ENCODE data around the gene BIN1.

The BIN1 gene

DNA sequence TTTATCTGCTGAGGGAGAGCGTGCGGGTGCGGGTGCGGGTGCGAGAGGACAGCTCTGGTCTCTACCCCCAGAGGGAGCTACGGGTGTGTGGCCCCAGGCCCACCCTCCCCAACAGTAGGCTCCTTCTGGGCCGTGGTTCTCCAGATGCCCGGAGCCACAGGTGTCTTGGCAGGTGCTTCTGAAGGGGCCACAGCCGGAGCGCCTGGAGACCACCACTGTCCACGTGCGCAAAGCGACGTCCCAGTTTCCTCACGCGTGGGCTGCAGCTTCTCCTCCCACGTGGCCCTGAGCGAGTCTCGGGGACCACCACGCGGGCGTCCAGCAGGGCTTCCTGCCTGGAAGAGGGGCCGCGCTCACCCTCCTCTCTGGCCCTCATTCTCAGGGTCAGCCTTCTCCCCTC lies 90.6 kb downstream of the BIN1 start:
- no peak for DNase-seq

DNA sequence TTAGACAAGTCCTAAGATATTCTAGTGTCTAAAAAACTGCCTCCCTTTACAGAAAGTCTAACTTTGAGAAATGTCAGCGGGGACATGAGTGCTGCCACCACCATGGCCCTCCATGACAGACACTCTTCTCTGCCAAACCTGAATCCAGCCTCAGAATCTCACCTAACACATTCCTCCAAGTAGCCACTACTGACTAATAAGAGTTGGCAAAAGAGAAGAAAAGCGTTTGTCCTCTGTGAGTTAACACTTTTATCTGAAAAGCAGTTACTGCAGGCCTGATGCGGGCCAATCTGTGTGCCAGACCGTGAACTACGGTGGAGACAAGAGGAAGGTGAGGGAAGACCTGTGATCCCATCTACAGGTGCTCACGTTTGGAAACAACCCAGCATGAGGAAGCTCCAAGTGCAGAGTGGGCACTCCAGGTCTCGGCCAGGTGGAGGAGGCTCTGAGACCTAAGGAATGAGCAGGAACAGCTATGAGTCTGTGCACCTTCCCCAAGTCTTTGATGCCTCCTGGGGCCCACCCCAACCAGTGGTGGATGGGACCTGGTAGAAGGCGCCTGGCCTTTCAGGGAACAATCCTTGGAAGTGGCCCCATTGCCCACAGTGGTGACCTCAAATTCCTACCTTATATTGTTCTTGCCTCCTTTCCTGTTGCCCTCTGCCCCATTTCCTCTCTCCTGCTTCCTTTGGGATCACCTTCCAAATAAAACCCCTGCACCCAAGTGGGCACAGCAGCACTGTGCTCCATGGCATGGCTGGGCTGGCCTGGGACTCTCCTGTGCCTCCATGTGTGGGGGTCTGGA lies 91.6 kb downstream of the BIN1 start:
- no peak for DNase-seq

DNA sequence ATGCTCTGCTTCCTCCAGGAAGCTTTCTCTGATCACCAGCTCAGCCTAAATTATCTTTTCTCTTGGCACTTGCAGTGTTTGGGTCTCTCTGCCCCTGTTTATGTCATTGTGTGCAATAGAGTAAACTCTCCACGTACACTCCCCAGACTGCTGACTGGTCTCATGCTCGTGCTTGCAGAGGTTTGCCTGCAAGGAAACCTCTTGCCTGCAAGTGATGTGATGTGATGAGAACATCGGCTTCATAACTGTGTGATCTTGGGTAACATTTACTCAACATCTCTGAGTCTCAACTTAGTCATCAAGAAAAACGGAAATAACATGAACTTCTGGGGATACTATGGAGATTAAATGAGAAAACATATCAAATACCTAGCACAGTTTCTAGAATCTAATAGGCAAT lies 92.3 kb downstream of the BIN1 start:
- DNase-seq, result no peak

DNA sequence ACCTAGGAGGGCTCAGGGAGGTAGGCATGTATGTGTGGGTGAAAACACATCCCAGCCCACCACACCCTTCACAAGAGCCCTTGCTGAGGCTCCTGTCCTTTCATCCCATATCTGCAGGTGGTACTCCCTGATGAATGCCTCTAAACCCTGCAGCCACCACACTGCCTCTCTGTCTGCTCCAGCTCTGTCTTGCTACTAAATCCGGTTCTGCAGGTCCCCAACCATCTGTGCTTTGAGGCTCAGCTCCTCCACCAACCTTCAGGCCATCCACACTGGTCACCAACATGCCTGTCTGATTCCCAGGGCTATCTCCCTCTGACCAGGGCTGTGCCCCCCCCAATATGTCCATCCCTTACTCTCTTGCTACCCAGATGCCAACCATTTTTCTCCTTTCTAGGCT lies 92.7 kb downstream of the BIN1 start:
- no peak for DNase-seq

DNA sequence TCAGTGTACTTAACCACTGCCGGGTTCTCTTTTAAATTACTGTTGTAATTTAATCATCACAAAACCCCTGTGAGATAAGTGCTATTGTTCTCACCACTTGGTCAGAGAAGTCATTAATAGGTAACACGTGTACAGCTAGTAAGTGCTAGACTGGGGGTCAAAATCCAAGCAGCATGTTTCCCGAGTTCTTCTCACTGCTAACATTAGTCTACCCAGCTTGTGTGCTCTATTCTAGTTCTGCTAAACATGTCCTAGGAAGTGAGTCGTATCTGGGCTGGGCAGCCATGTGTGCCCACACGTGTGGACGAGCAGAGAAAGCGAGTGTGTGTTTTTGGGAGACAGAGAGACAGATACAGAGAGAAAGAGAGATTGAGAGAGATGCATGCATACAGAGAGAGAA lies 94.1 kb downstream of the BIN1 start:
- no peak for DNase-seq

DNA sequence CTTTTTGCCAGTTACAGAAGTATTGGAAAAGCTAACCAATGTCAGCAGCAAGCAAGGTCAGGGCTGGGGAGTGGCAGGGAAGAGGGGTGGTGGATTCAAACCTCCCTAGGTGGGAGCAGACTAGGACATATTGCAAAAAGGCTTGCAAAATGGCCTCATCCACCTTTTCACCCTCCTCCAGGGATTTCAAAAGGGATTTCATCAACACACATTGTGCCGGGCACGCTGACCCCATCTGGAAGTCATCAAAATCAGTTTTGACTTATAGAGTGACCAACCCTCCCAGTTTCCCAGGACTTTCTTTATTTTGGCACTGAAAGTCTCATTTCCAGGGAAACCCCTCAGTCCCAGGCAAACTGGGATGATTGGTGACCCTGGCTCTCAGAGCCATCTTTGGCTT lies 94.7 kb downstream of the BIN1 start:
- no peak for DNase-seq

DNA sequence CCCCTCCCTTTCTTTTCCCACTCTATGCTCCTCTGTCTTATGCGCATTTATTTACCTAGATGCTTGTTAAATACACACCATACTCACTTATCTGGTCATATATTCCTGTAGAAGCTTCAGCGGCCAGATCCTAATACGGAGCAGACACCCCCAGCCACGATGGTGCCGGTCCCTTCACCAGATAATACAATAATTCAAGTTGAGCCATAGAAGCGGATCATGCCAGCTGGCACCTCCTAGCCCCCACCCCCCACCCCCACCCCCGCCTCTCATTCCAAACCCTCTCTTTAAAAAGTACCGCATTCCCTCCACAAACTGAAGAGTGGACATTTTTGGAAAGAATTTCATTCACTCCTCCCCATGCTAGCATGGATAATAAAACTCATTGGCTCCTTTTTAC lies 95.2 kb downstream of the BIN1 start:
- no peak for DNase-seq

DNA sequence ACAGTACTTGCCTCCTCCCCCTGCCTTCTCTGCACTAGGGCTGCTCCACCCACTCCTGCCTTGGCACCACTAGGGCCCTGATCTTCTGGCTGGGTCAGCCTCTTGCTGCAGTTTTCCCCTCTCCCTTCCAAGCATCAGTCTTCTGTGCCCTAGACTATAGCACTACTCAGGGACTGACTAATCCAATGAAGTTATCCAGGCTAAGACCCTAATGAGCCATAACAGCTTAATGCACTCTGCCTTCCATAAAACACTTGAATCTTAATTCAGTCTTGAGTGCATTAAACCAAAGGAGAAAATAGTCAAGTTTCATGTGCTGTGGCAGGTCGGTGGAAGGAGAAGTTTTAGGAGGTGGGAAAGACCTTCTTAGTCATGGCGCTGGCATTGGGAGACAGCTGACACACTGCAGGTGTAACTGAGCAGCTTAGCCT lies 95.7 kb downstream of the BIN1 start:
- DNase-seq, result no peak

DNA sequence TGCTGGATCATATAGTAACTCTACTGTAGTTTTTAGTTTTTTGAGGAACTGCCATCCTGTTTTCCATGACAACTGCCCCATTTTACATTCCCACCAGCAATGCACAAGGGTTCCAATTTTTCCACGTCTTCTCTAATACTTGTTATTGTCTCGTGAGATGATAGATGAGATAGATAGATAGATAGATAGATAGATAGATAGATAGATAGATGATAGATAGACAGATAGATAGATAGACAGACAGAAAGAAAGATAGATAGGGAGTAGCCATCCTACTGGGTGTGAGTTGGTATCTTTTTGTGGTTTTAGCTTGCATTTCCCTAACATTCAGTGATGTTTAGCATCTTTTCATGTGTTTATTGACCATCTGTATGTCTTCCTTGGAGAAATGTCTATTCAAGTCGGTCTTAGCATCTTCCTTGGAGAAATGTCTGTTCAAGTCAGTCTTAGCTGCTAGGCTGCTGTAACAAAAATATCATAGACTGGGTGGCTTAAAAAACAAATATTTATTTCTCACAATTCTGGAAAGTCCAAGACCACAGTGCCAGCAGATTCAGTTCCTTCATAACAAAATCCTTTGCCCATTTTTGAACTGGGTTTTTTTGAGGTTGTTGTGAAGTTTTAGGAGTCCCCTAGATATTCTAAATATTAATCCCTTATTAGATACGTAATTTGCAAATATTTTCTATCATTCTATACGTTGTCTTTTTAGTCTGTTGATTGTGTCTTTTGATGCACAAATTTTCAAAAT lies 98.5 kb downstream of the BIN1 start:
- DNase-seq, result no peak

DNA sequence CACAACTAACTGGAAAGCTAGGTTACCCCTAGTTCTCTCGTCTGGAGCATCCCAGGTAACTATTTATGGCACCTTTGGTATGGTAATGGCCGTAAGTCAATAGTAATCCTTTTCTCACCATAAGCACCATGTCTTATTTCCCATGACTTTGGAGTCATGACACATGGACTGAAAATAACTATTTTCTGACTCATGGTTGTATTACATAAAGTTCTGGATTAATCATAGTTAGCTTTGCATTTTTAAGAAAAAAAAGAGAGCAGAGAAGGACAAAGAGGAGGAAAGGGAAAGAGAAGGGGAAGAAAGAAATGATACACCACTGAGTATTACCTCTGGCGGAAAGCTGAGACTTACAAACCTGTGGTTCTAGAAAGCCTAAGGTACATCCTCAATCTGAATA lies 99.3 kb downstream of the BIN1 start:
- no peak for DNase-seq

DNA sequence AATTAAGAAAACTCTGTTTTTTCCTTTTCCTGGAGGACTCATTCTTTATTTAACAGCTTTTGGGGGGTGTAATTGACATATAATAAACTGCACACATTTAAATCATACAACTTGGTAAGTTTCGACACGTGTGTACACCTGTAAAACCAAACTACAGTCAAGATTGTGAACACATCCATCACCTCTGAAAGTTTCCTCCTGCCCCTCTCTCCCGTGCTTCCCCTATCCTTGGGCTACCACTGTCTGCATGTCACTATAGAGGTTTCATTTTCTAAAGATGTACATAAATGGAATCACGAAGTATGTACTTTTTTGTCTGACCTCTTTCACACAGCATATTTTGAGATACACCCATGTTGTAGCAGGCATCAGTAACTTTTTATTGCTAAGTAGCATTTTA lies 100.0 kb downstream of the BIN1 start:
- no peak for DNase-seq

DNA sequence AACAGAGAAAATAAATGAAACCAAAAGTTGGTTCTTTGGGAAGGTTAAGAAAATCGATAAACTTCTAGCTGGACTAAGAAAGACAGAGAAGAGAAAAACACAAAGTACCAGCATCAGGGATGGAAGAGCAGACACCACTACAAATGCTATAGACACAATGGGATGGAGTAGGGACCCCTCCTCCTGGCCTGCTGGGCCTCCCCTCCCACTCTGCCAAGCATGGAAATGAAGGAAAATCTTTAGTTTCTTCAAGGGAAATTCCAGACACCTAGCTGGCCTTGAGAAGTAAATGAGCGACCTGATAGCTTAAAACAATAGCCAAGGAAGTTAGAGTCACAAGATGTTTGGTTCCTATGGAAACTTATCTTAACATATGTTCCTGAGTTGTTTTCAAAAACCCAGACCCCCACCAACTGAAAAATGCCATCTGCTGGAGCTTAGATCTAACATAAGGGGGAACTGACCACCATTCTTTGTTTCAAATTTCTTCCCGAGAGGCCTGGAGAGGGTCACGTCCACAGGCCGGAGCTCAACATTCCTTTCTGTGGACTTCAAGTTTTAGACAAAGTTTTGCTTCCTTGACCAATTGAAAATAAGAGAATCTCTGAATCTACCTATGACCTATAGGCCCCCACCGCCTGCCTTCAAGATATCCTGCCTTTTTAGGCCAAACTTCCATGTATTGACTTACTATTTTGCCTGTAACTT lies 101.9 kb downstream of the BIN1 start:
- no peak for DNase-seq

DNA sequence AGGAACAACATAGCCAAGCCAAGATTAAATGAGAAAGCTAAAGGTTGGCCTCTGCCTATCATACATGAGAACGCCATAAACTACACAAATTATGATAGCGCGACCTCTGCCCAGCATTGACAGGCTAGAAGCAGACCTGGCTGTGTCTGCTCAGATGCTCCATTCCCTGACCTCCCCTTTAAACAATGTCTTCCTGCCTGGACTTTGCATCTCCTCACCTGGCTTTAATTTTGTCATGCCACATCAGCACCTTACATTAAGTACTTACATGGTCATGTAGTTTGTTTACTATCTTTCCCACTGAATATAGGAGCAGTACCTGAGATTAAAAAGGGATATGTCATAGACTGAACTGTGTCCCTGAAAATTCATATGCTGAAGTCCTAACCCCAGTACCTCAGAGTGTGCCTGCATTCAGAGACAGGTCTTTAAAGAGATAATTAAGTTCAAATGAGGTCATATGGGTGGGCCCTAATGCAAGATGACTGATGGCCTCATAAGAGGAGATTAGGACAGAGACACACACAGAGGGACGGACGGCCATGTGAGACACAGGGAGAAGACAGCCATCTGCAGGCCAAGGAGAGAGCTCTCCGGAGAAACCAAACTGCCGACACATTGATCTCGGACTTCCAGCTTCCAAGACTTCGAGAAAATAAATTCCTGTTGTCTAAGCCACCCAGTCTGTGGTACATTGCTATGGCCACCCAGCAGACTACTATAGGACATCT lies 103.7 kb downstream of the BIN1 start:
- no peak for DNase-seq

DNA sequence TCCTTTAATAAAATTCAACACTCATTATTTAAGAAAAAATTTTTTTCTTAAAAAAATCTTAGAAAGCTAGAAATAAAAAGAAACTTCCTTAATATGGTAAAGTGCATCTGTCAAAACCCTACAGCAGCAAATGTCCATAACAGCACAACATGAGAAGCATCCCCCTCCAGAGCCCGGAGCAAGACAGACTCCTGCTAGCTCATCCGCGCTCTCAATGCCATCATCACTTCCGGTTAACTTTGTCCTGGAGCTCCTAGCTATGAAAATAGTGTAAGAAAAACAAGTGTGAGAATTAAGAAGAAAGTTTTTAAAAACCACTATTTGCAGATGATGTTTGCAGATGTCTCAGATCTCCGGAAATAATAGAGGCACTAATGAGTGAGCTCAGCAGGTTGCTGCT lies 105.2 kb downstream of the BIN1 start:
- no peak for DNase-seq

DNA sequence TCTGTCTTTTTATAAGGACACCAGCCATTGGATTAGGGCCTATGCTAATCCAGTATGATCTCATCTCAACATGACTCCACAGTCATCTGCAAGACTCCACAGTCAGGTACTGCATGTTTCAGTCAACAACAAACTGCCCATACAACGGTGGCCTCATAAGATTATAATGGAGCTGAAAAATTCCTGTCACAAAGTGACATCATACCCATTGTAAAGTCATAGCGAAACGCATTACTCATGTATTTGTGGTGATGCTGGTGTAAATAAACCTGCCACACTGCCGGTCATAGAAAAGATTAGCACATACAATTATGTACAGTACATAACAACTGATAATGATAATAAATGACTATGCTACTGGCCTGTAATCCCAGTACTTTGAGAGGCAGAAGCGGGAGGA lies 106.0 kb downstream of the BIN1 start:
- DNase-seq, result no peak

DNA sequence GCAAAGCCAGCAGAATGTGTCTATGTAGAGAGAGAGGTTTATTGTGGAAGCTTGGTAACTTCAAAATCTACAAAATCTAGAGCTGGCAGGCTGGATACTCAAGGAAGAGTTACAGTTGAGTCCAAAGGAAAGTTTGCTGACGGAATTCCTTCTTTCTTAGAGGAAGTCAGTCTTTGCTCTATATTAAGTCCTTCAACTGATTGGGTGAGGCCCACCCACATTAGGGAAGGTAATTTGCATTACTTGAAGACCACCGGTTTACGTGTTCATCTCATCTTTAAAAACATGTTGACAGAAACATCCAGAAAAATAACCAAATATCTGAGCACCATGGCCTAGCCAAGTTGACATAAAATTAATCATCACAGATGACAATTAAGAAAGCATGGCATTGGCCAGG lies 106.8 kb downstream of the BIN1 start:
- no peak for DNase-seq

DNA sequence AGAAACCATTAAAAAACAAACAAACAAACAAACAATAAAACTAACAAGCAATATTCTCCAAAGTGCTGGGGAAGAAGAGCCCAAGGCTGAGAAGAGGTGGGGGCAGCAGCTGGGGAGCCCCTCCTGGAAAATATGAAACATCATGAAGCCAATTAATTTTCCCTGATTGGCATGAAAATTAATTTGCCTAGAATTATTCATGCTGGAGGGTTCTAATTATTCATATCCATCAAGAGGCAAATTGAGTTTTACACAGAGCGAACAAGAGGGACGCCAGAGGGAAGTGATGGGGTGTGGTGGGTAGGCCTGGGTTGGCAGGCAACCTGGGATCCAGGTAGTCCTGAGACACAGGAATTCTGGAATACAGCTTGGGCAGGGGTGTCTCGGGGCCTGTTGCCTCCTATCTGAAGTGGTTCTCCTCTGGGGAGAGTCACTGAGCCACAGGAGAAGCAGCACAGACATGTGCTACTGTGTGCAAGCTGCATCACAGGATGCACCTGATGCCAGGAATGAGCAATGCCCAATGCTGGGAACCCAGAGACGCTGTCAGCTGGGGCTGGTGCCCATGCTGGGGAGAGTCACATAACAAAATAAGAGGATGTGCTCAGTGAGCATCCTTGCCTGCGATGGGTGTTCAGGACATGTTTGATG lies 107.7 kb downstream of the BIN1 start:
- no peak for DNase-seq

DNA sequence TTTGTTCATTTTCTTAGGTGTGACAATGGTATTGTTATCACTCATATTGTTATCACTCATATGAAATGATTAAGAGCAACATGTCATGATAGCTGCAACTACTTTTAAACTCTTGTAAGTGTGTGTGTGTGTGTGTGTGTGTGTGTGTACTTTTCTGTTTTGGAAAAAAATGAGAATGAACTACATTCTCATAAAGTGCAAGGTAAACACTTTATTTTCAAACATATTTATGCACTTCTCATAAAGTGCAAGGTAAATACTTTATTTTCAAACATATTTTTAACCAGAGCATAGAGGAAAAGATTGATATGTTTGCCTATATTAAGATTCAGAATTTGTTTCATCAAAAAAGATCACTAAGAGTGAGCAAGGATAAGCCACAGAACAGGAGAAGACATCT lies 108.5 kb downstream of the BIN1 start:
- no peak for DNase-seq
